EH (cell line): ENCODE results near the gene POU2F1.
"Not testable (repeated sequence)": the region's sequence is repeated elsewhere in the genome, so short reads cannot be mapped to it uniquely, and the experiment has no call there.

ENCODE experiments used
- DNase-seq: peaks from one replicate; pipeline ENCODE4 v3.0.0-alpha.2; 2015; ENCODE audit warnings: low read depth

The POU2F1 gene

DNA sequence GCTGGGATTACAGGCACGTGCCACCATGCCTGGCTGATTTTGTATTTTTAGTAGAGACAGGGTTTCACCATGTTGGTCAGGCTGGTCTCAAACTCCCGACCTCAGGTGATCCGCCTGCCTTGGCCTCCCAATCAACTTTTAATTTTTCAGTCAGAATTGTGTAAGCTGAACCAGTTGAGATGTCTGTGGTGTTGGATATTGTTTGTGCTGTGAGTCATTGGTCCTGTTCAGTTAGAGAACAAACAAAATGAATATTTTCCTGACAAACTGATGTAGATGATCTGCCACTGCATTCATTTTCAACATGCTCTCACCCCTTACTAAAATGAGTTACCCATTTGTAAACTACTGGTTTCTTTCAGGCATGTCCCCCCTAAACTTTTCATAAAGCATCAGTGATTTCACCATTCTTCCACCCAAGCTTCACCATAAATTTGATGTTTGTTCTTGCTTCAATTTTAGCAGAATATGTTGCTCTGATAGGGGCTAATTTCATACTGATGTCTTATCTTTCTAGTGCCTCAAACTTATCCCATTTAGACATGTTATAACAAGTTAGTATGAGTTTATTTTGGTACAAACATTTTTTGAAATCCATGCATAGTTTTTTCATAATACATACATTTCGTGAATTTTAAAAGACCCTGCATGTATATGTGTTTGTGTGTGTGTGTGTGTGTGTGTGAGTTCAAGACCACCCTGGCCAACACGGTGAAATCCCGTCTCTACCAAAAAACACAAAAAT is 15.2 kb upstream of the POU2F1 start:
- DNase-seq, result not testable (repeated sequence)

DNA sequence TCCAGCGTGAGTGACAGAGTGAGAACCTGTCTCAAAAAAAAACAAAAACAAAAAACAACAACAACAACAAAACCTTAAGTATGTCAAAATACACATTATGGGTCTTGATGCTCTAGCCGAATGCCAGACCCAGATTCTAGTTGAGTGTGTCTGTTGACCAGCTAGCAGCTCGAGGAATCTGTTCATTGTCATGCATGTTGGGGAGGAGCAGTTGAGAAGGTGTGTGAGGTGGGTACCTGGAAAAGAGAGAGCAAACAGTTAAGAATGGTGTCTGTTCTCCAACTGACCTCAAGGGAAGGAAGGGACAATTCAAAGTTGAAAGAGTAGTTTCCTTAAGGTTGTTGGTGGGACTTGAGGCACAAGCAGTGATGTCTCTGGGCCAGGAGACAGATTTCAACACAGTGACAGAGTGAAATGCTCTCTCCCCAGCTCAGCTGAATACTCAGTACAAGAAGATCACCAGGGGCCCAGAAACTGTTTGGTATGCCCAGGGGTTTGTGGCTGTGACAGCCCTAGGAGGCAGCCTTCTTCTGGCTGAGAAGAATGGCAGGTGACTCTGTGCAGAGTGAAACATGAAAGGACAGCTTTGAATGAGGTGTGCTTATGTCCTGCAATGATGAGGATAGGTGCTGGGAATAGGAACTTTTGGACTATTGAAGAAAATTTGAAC is 14.4 kb upstream of the POU2F1 start:
- no peak for DNase-seq

GRCh38 chr1:167207940-167208623 is 12.6 kb upstream of the POU2F1 start:
- DNase-seq, result no peak

GRCh38 chr1:167208624-167208976 is 12.1 kb upstream of the POU2F1 start:
- no peak for DNase-seq

DNA sequence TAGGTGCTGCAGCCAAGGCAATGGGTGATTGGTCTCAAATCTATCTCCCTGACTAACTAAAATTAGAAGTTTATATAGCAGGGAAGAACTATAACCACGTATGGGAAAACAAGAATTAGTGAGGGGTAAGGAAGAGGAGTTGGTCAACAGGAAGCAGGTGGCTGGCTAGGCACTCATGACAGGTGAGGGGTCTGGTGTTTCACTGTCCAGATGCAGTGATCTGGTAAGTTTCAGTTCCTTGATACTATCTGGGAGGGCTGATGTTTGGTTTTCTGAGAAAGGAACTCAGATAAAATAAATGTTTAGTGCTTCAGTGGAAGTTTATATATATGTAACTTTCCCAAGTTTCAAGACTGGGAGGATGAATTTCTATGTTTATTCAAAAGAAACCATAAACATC is 11.6 kb upstream of the POU2F1 start:
- no peak for DNase-seq

DNA sequence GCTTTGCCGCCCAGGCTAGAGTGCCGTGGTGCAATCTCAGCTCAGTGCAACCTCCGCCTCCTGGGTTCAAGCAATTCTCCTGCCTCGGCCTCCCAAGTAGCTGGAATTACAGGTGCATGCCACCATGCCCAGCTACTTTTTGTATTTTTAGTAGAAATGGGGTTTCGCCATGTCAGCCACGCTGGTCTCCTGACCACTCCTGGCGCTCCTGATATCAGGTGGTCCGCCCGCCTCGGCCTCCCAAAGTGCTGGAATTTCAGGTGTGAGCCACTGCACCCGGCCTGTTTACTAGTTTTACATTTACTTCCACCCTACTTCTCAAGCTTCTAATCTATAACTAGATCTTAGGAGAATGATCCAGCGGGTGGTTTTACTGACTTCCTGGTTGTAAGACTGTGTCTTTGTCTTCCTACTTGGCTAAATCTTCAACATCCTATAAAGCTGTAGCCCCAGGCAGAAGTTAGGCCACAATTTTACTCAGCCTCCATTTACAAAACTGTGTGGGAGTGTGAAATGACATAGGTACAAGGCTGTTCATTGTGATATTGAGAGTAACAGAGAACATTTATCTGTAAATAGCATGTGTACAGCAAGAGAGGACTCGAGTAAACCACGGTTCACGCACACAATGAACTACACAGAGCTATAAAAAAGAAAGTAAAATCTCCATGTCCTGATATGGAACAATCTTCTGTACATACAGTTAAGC is 9.6 kb upstream of the POU2F1 start:
- DNase-seq, result no peak

DNA sequence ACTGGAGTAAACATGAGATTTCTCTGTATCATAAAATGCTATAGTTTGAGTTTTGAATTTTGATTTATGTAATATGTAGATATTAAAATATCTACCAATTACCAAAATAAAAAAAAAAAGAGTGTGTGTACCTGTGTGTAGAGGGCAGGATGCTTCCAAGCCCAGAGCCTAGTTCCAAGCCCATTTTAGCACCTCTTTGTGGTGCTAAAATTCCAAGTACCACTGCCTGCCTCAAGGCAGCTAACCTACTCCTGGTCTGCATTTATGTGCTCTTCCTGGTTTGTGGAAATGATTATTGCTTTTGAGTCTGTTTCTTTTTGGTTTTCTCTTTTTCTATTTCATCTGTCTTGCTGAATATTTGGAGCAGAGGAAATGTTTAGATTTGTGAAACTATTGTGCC is 8.7 kb upstream of the POU2F1 start:
- DNase-seq, result no peak

- no peak for DNase-seq
Measured at GRCh38 chr1:167216809-167217208, 3.9 kb upstream of the POU2F1 start.

DNA sequence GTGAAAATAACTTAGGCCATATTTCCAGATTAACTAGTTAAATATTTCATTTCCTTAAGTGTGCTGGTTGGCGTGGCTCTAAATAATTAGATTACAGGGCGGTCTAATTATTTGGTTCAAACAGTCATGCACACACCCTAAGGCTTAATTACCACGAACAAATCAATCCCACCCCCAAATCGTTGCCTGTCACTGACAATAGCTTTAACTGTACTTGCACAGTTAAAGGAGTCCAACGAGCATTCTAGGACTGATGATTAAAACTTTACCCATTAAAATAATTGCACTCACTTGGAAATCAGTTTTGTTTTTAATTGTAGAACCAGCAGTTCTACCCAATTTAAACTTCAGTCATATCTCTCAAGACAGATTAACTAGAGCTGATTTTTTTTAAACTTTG is 1.5 kb upstream of the POU2F1 start:
- DNase-seq, result no peak

DNA sequence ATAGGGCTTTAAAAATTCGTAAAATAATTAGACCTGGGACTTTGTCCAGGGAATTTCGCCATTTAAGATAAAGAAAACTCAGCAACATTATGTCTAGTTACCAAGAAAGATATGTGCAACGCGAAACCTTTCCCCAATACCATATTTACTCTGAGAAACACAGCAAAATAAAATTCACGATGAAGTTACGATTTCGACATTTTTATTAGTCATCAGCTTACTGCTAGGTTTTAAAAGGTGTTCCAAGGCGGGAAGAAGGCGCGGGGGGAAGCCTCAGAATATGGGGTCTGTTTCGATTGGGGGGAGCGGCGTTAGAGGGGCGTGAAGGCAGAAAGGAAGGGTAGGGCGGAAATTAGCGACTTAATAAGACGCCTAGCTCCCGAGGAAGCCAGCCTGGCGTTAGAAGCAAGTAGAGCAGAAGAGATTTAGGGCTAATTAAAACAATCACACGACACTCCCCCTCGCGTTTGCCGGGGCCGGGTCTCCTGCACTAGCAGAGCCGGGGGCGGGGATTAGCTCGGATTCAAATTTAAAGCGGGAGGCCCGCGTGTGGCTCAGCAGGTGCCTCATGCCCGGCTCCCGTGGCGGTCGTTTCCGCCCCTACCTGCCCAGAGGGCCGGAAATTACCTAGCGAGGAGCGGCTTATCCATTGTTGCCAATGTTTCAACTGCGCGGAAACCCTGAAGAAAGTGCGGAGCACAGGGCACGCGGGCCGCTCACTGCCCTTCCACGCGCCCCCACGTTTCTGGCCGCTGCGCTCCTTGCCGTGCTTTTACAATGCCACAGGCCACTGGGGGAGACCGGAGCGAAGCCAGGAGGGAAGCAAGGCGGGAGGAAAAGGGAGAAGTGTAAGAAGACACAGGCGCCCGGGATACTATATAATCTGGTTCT is 795 bp upstream of the POU2F1 start:
- DNase-seq, result peak; percentile 67

- DNase-seq, result peak; percentile 18
Measured at GRCh38 chr1:167221126-167221737, 546 bp downstream of the POU2F1 start.

DNA sequence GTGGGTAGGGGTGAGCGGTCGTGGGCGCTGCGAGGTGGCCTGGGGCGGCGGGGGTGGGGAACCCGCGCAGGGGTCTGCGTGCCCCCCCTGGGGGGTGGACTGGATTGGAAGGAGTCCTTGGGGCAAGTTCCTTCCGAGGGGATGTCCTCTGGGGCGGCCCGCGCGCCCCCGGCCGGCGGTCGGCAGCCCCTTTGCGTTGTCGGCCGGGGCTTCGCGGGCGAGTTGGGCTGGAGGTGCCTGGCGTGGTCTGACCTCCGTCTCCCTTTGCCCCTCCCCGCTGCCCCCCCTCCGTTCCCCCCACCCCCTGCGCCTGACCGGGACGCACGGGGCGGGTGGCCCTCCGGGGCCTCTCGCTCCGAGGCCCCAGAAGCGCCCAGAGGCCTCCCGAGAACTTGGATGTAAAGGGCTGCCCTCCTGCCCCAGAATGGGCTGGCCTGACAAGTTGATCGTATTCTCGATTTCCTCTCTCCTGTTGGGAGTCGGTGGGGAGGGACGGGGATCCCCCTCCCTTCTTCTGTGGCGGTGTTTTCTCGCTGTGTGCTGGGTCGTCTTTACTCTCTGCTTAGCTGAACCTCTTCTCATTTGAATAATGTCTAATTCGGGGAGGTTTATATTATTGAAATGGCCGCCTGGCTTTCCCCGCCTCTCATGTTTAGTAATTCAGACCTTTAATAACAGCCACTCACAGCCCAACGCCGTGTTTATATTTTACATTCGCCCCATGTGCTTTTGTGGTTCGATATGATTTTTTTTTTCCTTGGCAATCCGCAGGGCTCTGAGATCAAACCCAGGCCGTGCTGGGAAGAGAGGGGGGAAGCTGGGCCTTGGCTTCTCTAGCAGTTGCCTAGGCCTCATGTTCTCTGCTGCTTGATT is 1.3 kb downstream of the POU2F1 start:
- DNase-seq, result peak; percentile 74

GRCh38 chr1:167223144-167224103 is 2.7 kb downstream of the POU2F1 start:
- peak; percentile 49 for DNase-seq

DNA sequence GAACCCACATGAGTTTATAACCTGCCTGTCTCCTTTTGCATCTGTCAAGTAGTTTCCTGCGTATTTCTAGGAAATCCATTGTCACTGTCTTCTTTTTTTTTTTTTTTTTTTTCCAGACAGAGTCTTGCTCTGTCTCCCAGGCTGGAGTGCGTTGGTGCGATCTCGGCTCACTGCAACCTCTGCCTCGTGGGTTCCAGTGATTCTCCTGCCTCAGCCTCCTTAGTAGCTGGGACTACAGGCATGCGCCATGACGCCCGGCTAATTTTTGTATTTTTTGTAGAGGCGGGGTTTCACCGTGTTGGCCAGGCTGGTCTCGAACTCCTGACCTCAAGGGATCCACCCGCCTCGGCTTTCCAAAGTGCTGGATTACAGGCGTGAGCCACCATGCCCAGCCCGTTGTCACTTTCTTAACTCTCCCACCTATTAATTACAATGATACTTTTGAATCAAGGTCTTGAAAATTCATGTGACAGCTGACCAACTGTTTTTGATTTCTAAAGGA is 4.1 kb downstream of the POU2F1 start:
- DNase-seq, result not testable (repeated sequence)

- no peak for DNase-seq
Measured at GRCh38 chr1:167225920-167226319, 5.2 kb downstream of the POU2F1 start.

- DNase-seq, result no peak
Measured at GRCh38 chr1:167227934-167228378, 7.3 kb downstream of the POU2F1 start.

GRCh38 chr1:167229719-167230385 is 9.2 kb downstream of the POU2F1 start:
- DNase-seq, result no peak

DNA sequence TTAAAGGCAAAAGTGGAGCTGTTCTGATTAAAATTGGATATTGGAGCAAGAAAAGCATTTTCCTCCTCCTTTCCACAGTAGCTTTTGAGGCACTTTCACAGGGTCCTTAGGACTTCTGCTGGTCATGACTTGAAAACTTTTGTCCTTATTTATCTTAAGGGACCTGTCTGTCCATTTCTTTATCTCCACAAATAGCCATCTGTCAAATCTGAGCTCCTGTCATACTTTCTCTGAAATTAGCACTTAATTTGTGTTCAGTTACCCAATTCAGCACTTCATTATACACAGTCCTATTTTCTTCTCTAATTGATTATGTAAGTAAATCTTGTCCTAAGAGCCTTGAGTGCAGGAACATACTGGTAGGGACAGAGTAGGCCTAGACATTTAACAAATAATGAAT is 9.8 kb downstream of the POU2F1 start:
- DNase-seq, result no peak
